Natural killer cell (primary cell): Measurements from ENCODE around the gene RNF182. TPM values are rescaled to one million over a fixed set of nuclear protein-coding genes. Genes with fewer than 3 reads are reported as not detected.

Experiments
- ATAC-seq, 3 donors: fragments of 150-1000 bp in 2 of 3; fragments of 200-7000 bp in 1 of 3; cut with Tn5 transposase; 1 replicate in 1 of 3; 2 replicates in 2 of 3; pipeline ENCODE4 v1.10.0; 2021; ENCODE audit warnings: mild to moderate bottlenecking in 2 of 3, moderate library complexity in 2 of 3
- DNase-seq, 2 donors: peaks; one replicate each; pipeline versions ENCODE4 v3.0.0 to v3.0.0-alpha.2; 2013 to 2021; ENCODE audit warnings: mixed read lengths in 1 of 2
- H3K27ac ChIP-seq: one replicate; pipeline ENCODE4 v1.5.1; 2013; ENCODE audit warnings: mild to moderate bottlenecking, low read length
- H3K27me3 ChIP-seq: one replicate; pipeline ENCODE4 v1.6.1; 2013; ENCODE audit warnings: low read length; ENCODE audit not compliant: control insufficient read depth, insufficient read depth
- H3K36me3 ChIP-seq: one replicate; pipeline ENCODE4 v1.6.1; 2013; ENCODE audit warnings: low read length; ENCODE audit not compliant: control insufficient read depth, insufficient read depth
- H3K4me1 ChIP-seq: one replicate; pipeline ENCODE4 v1.6.1; 2013; ENCODE audit warnings: low read length; ENCODE audit not compliant: control insufficient read depth, insufficient read depth
- H3K4me3 ChIP-seq: one replicate; pipeline ENCODE4 v1.5.1; 2013; ENCODE audit warnings: low read length
- H3K9me3 ChIP-seq: one replicate; pipeline ENCODE4 v1.6.1; 2013; ENCODE audit warnings: low read length; ENCODE audit not compliant: control insufficient read depth, insufficient read depth
- H3K27ac Mint-ChIP-seq, 2 donors: one replicate each; pipeline ENCODE4 v1.8.0; 2022; ENCODE audit warnings: mild to moderate bottlenecking in 2 of 2, mixed read lengths in 2 of 2, moderate library complexity in 1 of 2
- H3K27me3 Mint-ChIP-seq, 2 donors: one replicate each; pipeline ENCODE4 v1.8.0; 2022; ENCODE audit warnings: low read depth in 2 of 2, mixed read lengths in 2 of 2
- H3K36me3 Mint-ChIP-seq: one replicate; pipeline ENCODE4 v1.8.0; 2022; ENCODE audit warnings: mixed read lengths
- H3K4me1 Mint-ChIP-seq, 2 donors: one replicate each; pipeline ENCODE4 v1.8.0; 2022; ENCODE audit warnings: mixed read lengths in 2 of 2
- H3K4me3 Mint-ChIP-seq: one replicate; pipeline ENCODE4 v1.8.0; 2022; ENCODE audit warnings: mild to moderate bottlenecking, moderate library complexity, mixed read lengths
- H3K9me3 Mint-ChIP-seq, 2 donors: one replicate each; pipeline ENCODE4 v1.8.0; 2022; ENCODE audit warnings: mixed read lengths in 2 of 2
- WGBS: methylation state at CpG from one replicate; pipeline ENCODE4 v1.1.7; 2013; ENCODE audit warnings: missing lambda C conversion rate; ENCODE audit not compliant: insufficient coverage; 5-methylcytosine and 5-hydroxymethylcytosine counted together
- intact Hi-C: fragments of 100-400 bp; cut with micrococcal nuclease; formaldehyde crosslinking; loops from one replicate; pipeline ENCODE4 v1.14.2; 2022
- total RNA-seq, 4 donors: library from RNA; stranded (reverse); fragments of 120-200 nt in 1 of 4; gene quantifications; one replicate each; pipeline versions ENCODE4 v1.2.3 to v1.2.4, GENCODE V29; 2013 to 2022
- TF ChIP-seq, protein P1 (sequence below): fragments of 200-600 bp; IDR thresholded peaks from one replicate; pipeline ENCODE4 v1.8.0; 2022; ENCODE audit warnings: antibody characterized with exemption

The RNF182 gene
- total RNA-seq, 3 donors from 2014 or later (not counting 1 experiment from before 2014, with no cell fraction given) = not detected

DNA sequence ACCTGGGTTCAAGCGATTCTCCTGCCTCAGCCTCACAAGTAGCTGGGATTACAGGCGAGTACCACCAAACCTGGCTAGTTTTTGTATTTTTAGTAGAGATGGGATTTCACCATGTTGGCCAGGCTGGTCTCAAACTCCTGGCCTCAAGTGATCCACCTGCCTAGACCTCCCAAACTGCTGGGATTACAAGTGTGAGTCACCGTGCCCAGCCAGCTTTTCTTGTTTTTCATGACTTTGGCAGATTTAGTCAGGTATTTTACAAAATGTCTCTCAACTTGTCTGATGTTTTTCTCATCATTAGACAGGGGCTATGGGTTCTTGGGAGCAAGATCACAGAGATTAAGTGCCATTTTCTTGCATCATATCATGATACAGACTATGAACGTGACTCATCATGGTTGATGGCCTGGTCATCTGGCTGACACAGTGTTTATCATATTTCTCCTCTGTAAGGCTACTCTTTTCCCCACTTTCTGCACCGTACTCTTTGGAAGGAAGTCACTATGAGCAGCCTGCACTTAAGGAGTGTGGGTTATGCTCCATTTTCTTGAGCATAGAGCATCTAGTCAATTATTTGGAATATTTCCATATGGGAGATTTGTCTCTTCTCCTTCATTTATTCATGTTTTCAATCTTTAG, 67.8 kb downstream of the RNF182 start:
- no peak for ATAC-seq
- H3K4me3 Mint-ChIP-seq = no peak overlapping the region
- no peak for DNase-seq
- H3K4me1 Mint-ChIP-seq = no peaks in the 10 kb centered on the region
- 93% methylated on average over 5 of the region's 5 CpGs for WGBS
- no peaks in the 10 kb centered on the region for H3K36me3 ChIP-seq
- no peaks in the 10 kb centered on the region for H3K9me3 ChIP-seq
- H3K4me3 ChIP-seq = no peak overlapping the region
- H3K36me3 Mint-ChIP-seq = no peaks in the 10 kb centered on the region
- H3K9me3 Mint-ChIP-seq = no peaks in the 10 kb centered on the region
- TF ChIP-seq, protein P1, sequence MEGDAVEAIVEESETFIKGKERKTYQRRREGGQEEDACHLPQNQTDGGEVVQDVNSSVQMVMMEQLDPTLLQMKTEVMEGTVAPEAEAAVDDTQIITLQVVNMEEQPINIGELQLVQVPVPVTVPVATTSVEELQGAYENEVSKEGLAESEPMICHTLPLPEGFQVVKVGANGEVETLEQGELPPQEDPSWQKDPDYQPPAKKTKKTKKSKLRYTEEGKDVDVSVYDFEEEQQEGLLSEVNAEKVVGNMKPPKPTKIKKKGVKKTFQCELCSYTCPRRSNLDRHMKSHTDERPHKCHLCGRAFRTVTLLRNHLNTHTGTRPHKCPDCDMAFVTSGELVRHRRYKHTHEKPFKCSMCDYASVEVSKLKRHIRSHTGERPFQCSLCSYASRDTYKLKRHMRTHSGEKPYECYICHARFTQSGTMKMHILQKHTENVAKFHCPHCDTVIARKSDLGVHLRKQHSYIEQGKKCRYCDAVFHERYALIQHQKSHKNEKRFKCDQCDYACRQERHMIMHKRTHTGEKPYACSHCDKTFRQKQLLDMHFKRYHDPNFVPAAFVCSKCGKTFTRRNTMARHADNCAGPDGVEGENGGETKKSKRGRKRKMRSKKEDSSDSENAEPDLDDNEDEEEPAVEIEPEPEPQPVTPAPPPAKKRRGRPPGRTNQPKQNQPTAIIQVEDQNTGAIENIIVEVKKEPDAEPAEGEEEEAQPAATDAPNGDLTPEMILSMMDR = no peak
- intact Hi-C loops = no loop called here
- H3K27ac Mint-ChIP-seq = no peak overlapping the region
- no peak overlapping the region for H3K27ac ChIP-seq
- no peaks in the 10 kb centered on the region for H3K4me1 ChIP-seq
- H3K27me3 Mint-ChIP-seq = peaks cover 29 to 51% of the 10 kb centered on the region in 2 donors
- H3K27me3 ChIP-seq = peaks cover 2% of the 10 kb centered on the region

DNA sequence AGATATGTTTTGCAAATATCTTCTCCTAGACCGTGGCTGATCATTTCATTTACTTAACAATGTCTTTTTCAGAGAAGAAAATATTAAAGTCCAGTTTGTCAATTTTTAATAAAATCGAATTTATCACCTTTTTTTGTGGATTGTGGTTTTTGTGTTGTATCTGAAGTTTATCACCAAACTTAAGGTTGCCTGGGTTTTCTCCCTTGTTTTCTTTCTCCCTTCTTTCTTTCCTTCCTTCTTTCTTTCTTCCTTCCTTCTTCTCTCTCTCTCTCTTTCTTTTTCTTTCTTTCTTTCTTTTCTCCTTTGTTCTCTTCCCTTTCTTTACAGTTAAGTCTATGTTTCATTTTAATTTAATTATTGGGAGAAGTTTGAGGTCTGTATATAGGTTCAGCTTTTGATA, 68.7 kb downstream of the RNF182 start:
- Mint-ChIP-seq H3K4me1 (no peaks in the 10 kb centered on the region), H3K9me3 (no peaks in the 10 kb centered on the region), H3K27ac (no peak overlapping the region), H3K4me3 (no peak overlapping the region), H3K27me3 (peaks cover 28 to 49% of the 10 kb centered on the region in 2 donors), H3K36me3 (no peaks in the 10 kb centered on the region)
- H3K9me3 ChIP-seq = no peaks in the 10 kb centered on the region
- no peak overlapping the region for H3K27ac ChIP-seq
- no peaks in the 10 kb centered on the region for H3K36me3 ChIP-seq
- no CpG with 5 or more reads among the region's 2 CpGs for WGBS
- TF ChIP-seq, protein P1 = no peak
- DNase-seq (no peak), ATAC-seq (no peak)
- H3K4me1 ChIP-seq = no peaks in the 10 kb centered on the region
- peaks cover 2% of the 10 kb centered on the region for H3K27me3 ChIP-seq
- no peak overlapping the region for H3K4me3 ChIP-seq
- intact Hi-C loops = no loop called here

DNA sequence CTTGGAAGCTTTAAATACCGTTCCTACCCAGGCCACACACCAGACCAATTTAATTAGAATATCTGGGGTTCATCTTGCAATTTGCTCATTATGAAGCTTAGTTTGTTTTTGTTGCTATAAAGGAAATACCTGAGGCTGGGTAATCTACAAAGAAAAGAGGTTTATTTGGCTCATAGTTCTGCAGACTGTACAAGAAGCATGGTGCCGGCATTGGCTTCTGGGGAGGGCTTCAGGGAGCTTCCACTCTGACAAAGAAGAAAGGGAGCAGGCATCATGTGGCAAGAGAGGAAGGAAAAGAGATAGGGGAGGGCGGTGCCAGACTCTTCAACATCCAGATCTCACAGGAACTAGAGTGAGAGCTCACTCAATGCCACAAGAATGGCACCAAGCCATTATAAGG, 73.6 kb downstream of the RNF182 start:
- no peak overlapping the region for H3K27ac Mint-ChIP-seq
- WGBS = 98% methylated on average over 2 of the region's 3 CpGs
- Histone ChIP-seq H3K4me1 (no peaks in the 10 kb centered on the region), H3K27ac (no peak overlapping the region), H3K27me3 (no peaks in the 10 kb centered on the region), H3K36me3 (no peaks in the 10 kb centered on the region), H3K4me3 (no peak overlapping the region), H3K9me3 (no peaks in the 10 kb centered on the region)
- intact Hi-C loops = no loop called here
- H3K27me3 Mint-ChIP-seq = peaks cover 21 to 27% of the 10 kb centered on the region in 2 donors
- TF ChIP-seq, protein P1 = no peak
- ATAC-seq (no peak), DNase-seq (no peak)
- H3K36me3 Mint-ChIP-seq = no peaks in the 10 kb centered on the region
- no peaks in the 10 kb centered on the region for H3K4me1 Mint-ChIP-seq
- H3K9me3 Mint-ChIP-seq = no peaks in the 10 kb centered on the region
- no peak overlapping the region for H3K4me3 Mint-ChIP-seq

DNA sequence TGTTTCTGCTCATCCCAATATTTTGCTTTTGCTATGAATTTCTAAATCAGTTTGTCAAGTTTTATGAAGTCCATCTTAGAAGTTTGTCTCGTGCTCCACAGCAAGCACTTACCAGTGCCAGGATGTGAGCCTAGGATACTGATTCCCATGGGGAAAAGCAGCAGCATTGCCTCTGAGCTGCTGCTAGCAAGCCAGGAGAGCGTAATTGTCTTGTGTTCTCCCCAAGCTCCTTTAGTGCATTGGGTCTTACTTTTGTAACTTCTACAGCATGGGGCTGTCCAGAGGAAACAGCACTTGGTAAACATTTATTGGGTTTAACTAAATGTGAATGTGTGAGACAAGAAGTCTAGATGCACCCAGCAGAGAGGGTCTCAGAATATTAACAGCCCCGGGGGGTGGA, 76.1 kb downstream of the RNF182 start:
- no peaks in the 10 kb centered on the region for H3K4me1 Mint-ChIP-seq
- Histone ChIP-seq H3K36me3 (no peaks in the 10 kb centered on the region), H3K27ac (no peak overlapping the region), H3K4me1 (no peaks in the 10 kb centered on the region), H3K27me3 (no peaks in the 10 kb centered on the region), H3K9me3 (no peaks in the 10 kb centered on the region), H3K4me3 (no peak overlapping the region)
- DNase-seq (no peak), ATAC-seq (no peak)
- TF ChIP-seq, protein P1 = no peak
- intact Hi-C loops = no loop called here
- H3K27me3 Mint-ChIP-seq = peaks cover 8 to 34% of the 10 kb centered on the region in 2 donors
- no peaks in the 10 kb centered on the region for H3K9me3 Mint-ChIP-seq
- no peak overlapping the region for H3K27ac Mint-ChIP-seq
- no peak overlapping the region for H3K4me3 Mint-ChIP-seq
- no peaks in the 10 kb centered on the region for H3K36me3 Mint-ChIP-seq
- WGBS = 91% methylated on average over 3 of the region's 3 CpGs
